ENCODE measurements around the gene EIF3D. TPM values are rescaled to one million over a fixed set of nuclear protein-coding genes. Genes with fewer than 3 reads are reported as not detected.

The EIF3D gene
- total RNA-seq, 2 experiments from 2014 or later, result 359 to 403 TPM

DNA sequence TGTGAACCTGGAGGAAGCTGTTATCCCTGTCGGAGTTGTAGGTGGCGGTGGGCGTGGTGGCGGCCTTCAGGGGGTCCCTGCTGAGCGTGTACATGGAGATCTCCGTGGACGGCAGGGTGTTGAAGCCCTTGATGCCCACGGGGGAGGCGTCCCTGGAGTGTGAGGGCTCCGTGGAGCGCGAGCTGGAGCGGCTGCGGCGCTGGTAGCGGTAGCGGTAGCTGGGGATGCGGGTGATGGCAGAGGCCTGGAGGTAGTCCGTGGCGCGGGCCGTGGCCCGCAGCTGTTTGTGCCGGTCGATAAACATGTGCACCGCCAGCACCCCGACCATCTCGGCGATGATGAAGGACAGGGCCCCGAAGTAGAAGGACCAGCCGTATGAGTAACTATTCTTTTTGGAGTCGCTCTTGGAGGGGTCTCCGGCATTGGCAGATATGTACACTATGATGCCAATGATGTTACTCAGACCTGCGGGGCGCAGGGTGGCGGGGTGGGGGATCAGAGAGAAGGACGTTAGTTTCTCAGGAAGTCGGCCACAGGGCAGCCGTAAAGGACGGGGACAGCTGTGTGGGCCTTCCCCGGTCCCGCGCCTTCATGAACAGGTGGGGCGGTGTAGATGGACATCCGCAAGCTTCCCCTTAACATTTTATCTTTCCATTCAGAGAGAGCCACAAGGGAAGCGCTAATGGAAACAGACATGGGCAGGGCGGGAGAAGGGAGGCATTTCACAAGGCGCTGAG lies 35.6 kb upstream of the EIF3D start:
- no peaks in the 10 kb centered on the region for H3K36me3 Mint-ChIP-seq (ENCODE audit: low read depth)
- ChIA-PET POLR2A (no interaction called here), CTCF (no interaction called here)
- H3K4me1 Mint-ChIP-seq, result no peaks in the 10 kb centered on the region
- peaks cover 11% of the 10 kb centered on the region for H3K27me3 Mint-ChIP-seq
- no peak overlapping the region for H3K4me3 Mint-ChIP-seq
- intact Hi-C loops (cut with DNase I, micrococcal nuclease), result no loop called here
- no peak for DNase-seq
- no peak for ATAC-seq
- H3K27ac Mint-ChIP-seq, result no peak overlapping the region
- no peaks in the 10 kb centered on the region for H3K9me3 Mint-ChIP-seq (ENCODE audit: low read depth)

DNA sequence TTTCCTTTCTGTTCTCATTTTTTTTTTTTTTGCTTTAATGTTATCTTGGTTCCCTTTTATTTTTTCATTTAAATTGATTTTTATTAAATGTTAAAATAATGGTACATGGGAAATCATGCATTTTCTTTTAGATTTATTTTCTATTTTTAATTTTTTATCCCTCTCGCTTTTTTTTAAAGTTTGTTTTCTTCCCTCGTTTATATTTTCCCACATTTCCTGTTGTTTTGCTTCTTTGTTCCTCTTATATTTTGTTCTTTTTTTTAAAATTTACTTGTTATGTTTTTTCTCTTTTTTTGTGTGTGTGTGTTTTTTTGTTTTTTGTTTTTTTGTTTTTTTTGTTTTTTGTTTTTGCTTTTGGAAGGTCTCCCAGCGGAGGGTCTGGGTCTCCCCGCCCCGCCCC lies 34.9 kb upstream of the EIF3D start:
- Mint-ChIP-seq H3K9me3 (ENCODE audit: low read depth) (no peaks in the 10 kb centered on the region), H3K27me3 (peaks cover 11% of the 10 kb centered on the region), H3K4me1 (no peaks in the 10 kb centered on the region), H3K36me3 (ENCODE audit: low read depth) (no peaks in the 10 kb centered on the region), H3K27ac (no peak overlapping the region), H3K4me3 (no peak overlapping the region)
- ChIA-PET CTCF (no interaction called here), POLR2A (no interaction called here)
- DNase-seq, result no peak
- intact Hi-C loops (cut with DNase I, micrococcal nuclease), result no loop called here
- ATAC-seq, result no peak

DNA sequence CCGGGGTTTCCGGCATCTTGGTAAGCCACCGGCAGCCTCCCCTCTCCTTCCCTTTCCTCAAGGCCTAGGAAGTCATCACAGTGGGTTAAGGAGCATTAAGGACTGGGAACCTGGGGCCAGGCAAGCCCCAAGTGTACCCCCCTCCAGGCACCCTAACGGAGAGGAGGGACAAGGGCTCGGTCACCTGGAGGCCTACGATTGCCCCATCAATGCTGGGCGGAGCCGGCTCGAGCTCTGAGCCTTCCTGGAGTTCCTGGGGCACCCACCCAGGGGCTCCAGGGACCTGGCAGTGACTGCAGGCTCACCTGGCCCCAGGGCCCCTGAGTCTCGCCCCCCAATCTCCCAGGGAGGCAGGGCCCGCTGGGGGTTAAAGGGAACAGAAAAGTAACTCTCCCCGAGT lies 34.5 kb upstream of the EIF3D start:
- POLR2A ChIA-PET, result no interaction called here

DNA sequence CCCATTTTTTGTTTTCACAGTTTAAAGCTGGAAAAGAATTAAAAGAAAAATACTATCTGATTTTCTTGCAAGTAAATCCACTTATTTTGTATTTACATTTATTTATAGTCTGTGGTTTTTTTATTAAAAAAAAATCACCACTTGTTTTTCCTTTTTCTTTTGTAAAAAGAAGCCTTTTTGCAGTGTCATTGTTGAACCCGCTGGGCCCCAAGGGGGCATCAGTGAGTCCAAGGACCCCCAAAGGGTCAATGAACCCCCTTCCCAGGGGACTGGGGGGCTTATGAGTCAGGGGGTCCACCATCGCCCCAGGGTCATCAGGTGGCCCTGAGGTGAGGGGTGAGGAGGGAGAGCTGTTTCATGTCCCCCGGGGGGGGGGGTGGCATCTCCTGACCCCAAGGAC lies 34.0 kb upstream of the EIF3D start:
- CTCF ChIA-PET, result interaction anchor here (0.6 kb wide), 1 partner anchor 440 kb away, joined by 4 read pairs; no protein-coding TSS in a partner anchor
- ATAC-seq, result no peak
- intact Hi-C loops (cut with DNase I, micrococcal nuclease), result no loop called here
- Mint-ChIP-seq H3K4me3 (no peak overlapping the region), H3K9me3 (ENCODE audit: low read depth) (no peaks in the 10 kb centered on the region), H3K27ac (no peak overlapping the region), H3K36me3 (ENCODE audit: low read depth) (no peaks in the 10 kb centered on the region), H3K4me1 (no peaks in the 10 kb centered on the region), H3K27me3 (peaks cover 10% of the 10 kb centered on the region)
- no peak for DNase-seq
- POLR2A ChIA-PET, result no interaction called here

More for the DNA sequence above, 34.5 kb upstream of the EIF3D start:
- Mint-ChIP-seq H3K4me3 (no peak overlapping the region), H3K4me1 (no peaks in the 10 kb centered on the region), H3K27me3 (peaks cover 11% of the 10 kb centered on the region), H3K27ac (no peak overlapping the region), H3K36me3 (ENCODE audit: low read depth) (no peaks in the 10 kb centered on the region), H3K9me3 (ENCODE audit: low read depth) (no peaks in the 10 kb centered on the region)
- intact Hi-C loops (cut with DNase I, micrococcal nuclease), result no loop called here
- CTCF ChIA-PET, result no interaction called here
- DNase-seq, result no peak
- ATAC-seq, result no peak

DNA sequence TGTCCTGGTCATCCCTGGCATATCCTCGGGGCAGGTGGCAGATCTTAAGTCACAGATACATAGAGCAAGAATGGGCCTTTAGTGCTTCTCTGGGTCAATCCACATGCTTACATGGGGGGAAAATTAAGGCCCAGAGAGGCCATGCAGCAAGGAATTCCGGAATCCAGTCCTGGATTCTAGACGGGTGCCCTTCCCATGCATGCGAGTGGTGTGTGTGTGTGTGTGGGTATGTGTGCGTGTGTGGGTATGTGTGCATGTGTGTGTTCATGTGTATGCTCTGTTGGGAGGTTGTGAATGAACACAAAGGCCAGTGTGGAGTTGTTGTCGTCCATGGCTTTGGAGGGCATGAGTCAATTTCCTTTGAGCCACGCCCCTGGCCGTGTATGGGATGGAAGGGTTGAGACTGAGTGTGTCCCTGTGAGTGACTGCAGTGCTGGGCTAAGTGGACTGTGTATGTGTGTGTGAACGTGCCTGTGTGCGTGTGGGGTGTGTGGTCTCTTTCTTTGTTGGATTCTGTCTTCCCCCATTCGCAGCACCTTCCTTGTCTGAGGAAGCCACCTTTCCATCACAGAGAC lies 33.4 kb upstream of the EIF3D start:
- Mint-ChIP-seq H3K36me3 (ENCODE audit: low read depth) (no peaks in the 10 kb centered on the region), H3K27ac (no peak overlapping the region), H3K4me3 (no peak overlapping the region), H3K27me3 (peaks cover 12% of the 10 kb centered on the region), H3K4me1 (no peaks in the 10 kb centered on the region), H3K9me3 (ENCODE audit: low read depth) (no peaks in the 10 kb centered on the region)
- ATAC-seq, result no peak
- CTCF ChIA-PET, result interaction anchor here (0.6 kb wide), 1 partner anchor 441 kb away, joined by 4 read pairs; no protein-coding TSS in a partner anchor
- intact Hi-C loops (cut with DNase I, micrococcal nuclease), result no loop called here
- no peak for DNase-seq
- POLR2A ChIA-PET, result no interaction called here

DNA sequence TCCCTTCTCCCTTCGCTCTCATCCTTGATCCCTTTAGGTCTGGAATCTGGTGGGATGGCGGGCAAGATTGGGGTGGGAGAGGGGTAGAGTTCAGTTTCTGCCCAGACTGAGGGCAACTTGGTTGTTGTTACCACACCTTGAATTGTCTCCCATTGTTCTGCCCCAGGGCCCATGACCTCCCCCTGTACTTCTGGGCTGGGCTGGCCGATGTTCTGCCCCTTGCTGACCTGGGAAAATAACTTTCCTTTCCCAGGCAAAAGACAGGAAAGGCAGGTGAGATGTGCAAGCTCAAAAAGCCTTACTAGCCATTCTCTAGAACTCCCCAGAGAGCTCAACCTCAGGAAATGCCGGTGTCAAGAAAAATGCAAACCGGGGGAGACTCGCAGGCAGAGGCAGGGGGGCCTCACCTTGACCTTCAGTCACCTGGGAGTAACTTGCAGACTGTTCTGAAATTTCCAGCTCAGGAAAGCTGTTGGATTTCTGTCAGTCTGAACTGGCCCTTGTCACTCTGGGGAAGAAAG lies 32.4 kb upstream of the EIF3D start:
- H3K27me3 Mint-ChIP-seq, result peaks cover 10% of the 10 kb centered on the region
- ATAC-seq (no peak), DNase-seq (no peak)
- no peaks in the 10 kb centered on the region for H3K36me3 Mint-ChIP-seq (ENCODE audit: low read depth)
- H3K9me3 Mint-ChIP-seq (ENCODE audit: low read depth), result no peaks in the 10 kb centered on the region
- no peak overlapping the region for H3K27ac Mint-ChIP-seq
- CTCF ChIA-PET, result interaction anchor here (0.8 kb wide), 1 partner anchor 291 kb away, joined by 3 read pairs; no protein-coding TSS in a partner anchor
- POLR2A ChIA-PET, result no interaction called here
- intact Hi-C loops (cut with DNase I, micrococcal nuclease), result no loop called here
- H3K4me1 Mint-ChIP-seq, result no peaks in the 10 kb centered on the region
- no peak overlapping the region for H3K4me3 Mint-ChIP-seq

DNA sequence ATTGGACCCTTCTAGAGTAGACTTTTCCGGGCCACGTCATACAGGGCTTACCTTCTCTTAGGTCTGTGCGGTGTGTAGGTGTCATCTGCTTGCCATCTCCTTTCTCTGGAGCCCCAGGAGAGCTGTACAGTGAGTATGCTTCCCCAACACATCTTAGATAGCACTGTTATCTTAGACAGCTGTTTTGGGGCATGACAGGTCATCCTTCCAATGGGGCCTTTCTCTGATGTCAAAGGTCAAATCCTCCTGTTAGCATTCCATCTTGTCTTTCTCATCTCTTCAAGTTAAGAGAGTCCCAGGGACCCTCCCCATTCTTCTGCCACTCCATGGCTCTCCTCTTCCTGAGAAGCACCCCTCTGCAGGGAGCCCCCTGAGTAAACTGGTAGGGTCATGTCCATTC lies 31.0 kb upstream of the EIF3D start:
- Mint-ChIP-seq H3K9me3 (ENCODE audit: low read depth) (no peaks in the 10 kb centered on the region), H3K27me3 (peaks cover 10% of the 10 kb centered on the region), H3K36me3 (ENCODE audit: low read depth) (no peaks in the 10 kb centered on the region), H3K27ac (no peak overlapping the region), H3K4me3 (no peak overlapping the region), H3K4me1 (no peaks in the 10 kb centered on the region)
- no peak for DNase-seq
- intact Hi-C loops (cut with DNase I, micrococcal nuclease), result no loop called here
- ChIA-PET POLR2A (interaction anchor here (0.7 kb wide), 1 partner anchor 674 kb away, joined by 7 read pairs; no protein-coding TSS in a partner anchor), CTCF (interaction anchor here (0.7 kb wide), 1 partner anchor 421 kb away, joined by 3 read pairs; no protein-coding TSS in a partner anchor)
- ATAC-seq, result no peak

DNA sequence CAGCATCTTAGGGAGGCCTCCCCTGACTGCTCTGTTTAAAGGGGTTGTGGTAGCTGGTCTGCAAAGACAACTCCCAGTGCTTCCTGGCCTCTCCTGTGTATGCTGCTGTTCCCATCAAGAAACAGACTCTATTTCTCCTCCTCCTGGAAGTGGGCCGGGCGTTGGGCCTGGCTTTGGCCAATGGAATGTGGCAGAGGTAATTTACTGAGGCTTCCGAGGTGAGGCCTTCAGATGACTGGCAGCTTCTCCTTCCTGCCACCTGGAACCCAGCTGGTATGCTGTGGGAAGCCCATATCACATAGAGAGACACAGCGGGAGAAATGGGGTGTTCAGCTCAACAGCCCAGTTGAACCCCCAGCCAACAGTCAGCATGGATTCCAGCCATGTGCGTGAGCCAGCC lies 25.1 kb upstream of the EIF3D start:
- CTCF ChIA-PET, result interaction anchor here (0.5 to 0.7 kb wide), 3 partner anchors 13 to 94 kb away, joined by 3 read pairs; no protein-coding TSS in a partner anchor
- intact Hi-C loops (cut with DNase I, micrococcal nuclease), result no loop called here

DNA sequence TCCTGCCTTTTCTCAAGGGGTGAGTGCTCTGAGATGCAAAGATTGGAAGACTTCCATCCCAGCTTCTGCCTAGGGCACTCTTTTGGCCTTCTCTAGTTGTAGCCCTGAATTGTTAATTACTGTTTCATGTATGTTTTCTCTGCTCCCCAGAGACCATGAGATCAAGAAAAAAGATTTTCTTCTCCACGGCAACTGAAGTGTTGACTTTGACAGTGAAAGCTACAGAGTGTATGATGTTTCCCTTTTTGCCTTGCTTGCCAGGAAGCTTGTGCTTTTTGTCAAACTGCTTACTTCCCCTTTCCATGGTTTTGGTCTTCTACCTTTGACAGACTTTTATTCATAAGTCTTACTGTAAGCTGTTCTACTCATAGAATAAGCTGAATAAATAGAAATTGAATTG lies 23.3 kb upstream of the EIF3D start:
- no peaks in the 10 kb centered on the region for H3K9me3 Mint-ChIP-seq (ENCODE audit: low read depth)
- H3K27me3 Mint-ChIP-seq, result peaks cover 6% of the 10 kb centered on the region
- no peak overlapping the region for H3K4me3 Mint-ChIP-seq
- intact Hi-C loops (cut with DNase I, micrococcal nuclease), result no loop called here
- ChIA-PET POLR2A (no interaction called here), CTCF (interaction anchor here (0.6 to 2.5 kb wide), 4 partner anchors 10 to 304 kb away, joined by 3 to 10 read pairs (median 6); no protein-coding TSS in a partner anchor)
- DNase-seq, result no peak
- no peak for ATAC-seq
- H3K4me1 Mint-ChIP-seq, result no peaks in the 10 kb centered on the region
- H3K27ac Mint-ChIP-seq, result no peak overlapping the region
- H3K36me3 Mint-ChIP-seq (ENCODE audit: low read depth), result no peaks in the 10 kb centered on the region

More for the DNA sequence above, 25.1 kb upstream of the EIF3D start:
- ATAC-seq, result no peak
- no peaks in the 10 kb centered on the region for H3K4me1 Mint-ChIP-seq
- H3K27ac Mint-ChIP-seq, result no peak overlapping the region
- H3K4me3 Mint-ChIP-seq, result no peak overlapping the region
- no peak for DNase-seq
- POLR2A ChIA-PET, result no interaction called here
- no peaks in the 10 kb centered on the region for H3K36me3 Mint-ChIP-seq (ENCODE audit: low read depth)
- H3K27me3 Mint-ChIP-seq, result peaks cover 9% of the 10 kb centered on the region
- H3K9me3 Mint-ChIP-seq (ENCODE audit: low read depth), result no peaks in the 10 kb centered on the region

DNA sequence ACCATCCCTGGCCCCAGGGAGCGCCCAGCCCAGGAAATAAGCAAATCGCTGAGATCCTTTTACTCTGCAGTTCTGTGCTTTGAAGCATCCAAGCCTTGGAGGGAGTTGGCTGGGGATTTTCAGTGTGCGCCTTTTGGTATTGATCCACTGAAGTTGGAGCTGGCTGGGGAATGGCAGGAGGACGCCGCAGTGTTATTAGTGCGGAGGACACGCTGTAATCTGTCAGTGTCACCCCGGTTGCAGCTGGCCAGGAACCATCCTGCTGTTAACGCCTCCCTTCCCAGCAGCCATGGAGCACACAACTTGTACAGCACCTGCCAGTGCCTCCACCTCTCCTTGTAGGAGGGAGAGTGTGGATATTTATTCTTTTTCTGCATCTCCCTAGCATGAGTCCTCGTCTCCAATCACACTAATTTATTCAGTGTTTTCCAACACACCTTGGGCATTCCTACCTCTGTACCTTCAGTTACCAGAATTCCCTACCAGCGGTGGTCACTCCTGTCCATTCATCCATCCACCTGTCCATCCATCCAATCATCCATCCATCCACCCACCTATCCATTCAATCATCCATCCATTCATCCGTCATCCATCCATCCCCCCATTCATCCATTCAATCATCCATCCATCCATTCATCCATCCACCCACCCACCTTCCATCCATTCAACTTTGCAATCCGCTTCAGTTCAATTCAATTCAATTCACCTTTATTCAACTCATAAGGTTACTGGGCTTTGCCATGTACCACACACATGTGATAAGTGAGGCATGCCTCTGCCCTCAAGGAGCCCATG lies 21.9 kb upstream of the EIF3D start:
- ChIA-PET CTCF (interaction anchor here (2.5 kb wide), 1 partner anchor 9 kb away, joined by 10 read pairs; no protein-coding TSS in a partner anchor), POLR2A (no interaction called here)
- intact Hi-C loops (cut with DNase I, micrococcal nuclease), result no loop called here
- Mint-ChIP-seq H3K4me3 (no peak overlapping the region), H3K27me3 (peaks cover 8% of the 10 kb centered on the region), H3K4me1 (no peaks in the 10 kb centered on the region), H3K36me3 (ENCODE audit: low read depth) (no peaks in the 10 kb centered on the region), H3K27ac (no peak overlapping the region), H3K9me3 (ENCODE audit: low read depth) (no peaks in the 10 kb centered on the region)
- ATAC-seq (no peak), DNase-seq (no peak)

DNA sequence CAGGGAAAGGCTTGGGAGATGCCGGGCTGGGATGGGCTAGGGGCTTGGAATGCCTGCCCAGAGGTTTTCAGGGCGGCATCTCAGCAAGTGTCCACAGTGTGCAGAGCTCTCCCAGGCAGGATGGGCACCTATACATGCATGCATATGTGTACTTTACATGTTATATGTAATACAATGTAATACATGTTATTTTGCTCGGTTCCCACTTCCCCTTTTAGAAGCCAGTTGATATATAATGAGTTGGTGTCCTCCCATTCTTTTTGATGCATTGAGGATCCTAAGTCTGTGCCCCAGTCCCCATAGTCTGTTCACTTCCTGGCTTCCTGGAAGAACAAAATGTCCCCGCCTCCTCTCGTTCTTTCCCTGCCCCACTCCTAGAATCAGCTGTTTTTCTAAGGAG lies 20.1 kb upstream of the EIF3D start:
- H3K36me3 Mint-ChIP-seq (ENCODE audit: low read depth), result no peaks in the 10 kb centered on the region
- H3K27me3 Mint-ChIP-seq, result peaks cover 8% of the 10 kb centered on the region
- no peaks in the 10 kb centered on the region for H3K9me3 Mint-ChIP-seq (ENCODE audit: low read depth)
- H3K4me3 Mint-ChIP-seq, result no peak overlapping the region
- no peaks in the 10 kb centered on the region for H3K4me1 Mint-ChIP-seq
- intact Hi-C loops (cut with DNase I, micrococcal nuclease), result no loop called here
- CTCF ChIA-PET, result interaction anchor here (0.6 to 0.7 kb wide), 2 partner anchors 11 to 994 kb away, joined by 3 to 4 read pairs; no protein-coding TSS in a partner anchor
- POLR2A ChIA-PET, result no interaction called here
- no peak for DNase-seq
- ATAC-seq, result no peak
- no peak overlapping the region for H3K27ac Mint-ChIP-seq

Data from activated CD4-positive, alpha-beta T cell treated with anti-CD3 and anti-CD28 coated beads for 36 hours (primary cell).